DND-41 (cell line): ENCODE results near the gene STT3B.

Experiments used
- CTCF ChIP-seq: IDR thresholded peaks from 2 replicates; pipeline ENCODE4 v1.5.1; 2012; ENCODE audit warnings: borderline replicate concordance, low read length, moderate library complexity, mild to moderate bottlenecking; ENCODE audit not compliant: poor library complexity, severe bottlenecking; ENCODE audit errors: extremely low read depth
- EZH2 ChIP-seq: IDR thresholded peaks from 3 replicates; pipeline ENCODE4 v1.6.1; 2012; ENCODE audit warnings: borderline replicate concordance, low read depth, mild to moderate bottlenecking, moderate library complexity, low read length, inconsistent platforms; ENCODE audit not compliant: severe bottlenecking

DNA sequence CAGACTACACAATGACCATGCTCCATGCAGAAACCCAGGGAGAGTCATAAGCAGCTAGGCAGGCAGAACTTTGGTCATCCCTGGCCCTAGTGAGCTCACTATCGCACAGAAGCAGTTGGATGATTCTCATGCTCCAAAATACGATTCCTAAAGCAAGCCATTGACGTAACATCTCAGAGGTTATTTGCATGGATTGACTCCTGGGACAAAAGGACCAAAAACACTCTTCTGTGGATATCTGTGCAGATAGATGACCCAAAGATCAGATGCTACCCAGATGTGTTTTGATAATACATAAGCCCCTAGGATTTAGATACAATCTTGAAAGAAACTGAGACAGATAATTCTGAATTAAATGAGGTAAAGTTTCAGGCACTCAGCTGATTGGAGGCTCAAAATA lies 33.4 kb upstream of the STT3B start:
- TF ChIP-seq CTCF (no peak), EZH2 (no peak)
